ENCODE measurements around the gene WNT7B.
A peak's percentile ranks its signal among the peaks of the same experiment; 100 is the strongest.

The WNT7B gene

GRCh38 chr22:45994491-45995404 lies 17.8 kb upstream of the WNT7B start:
- Histone ChIP-seq H3K27me3 (ENCODE audit: control insufficient read depth, low read length) (no peaks in the 10 kb centered on the region; the same call in 1 of the 2 replicates), H3F3A (ENCODE audit: control insufficient read depth, insufficient read depth) (no peaks in the 10 kb centered on the region), H3K4me3 (ENCODE audit: low read length) (no peak overlapping the region), H4K20me1 (ENCODE audit: control insufficient read depth, insufficient read depth, low read depth, low read length) (no peaks in the 10 kb centered on the region), H3K27ac (ENCODE audit: low read depth, low read length) (no peak overlapping the region), H3K9me2 (replicated peaks; ENCODE audit: control insufficient read depth, low read length) (no peaks in the 10 kb centered on the region), H3K36me3 (ENCODE audit: control insufficient read depth, low read length) (no peaks in the 10 kb centered on the region), H3K4me2 (ENCODE audit: low read length) (no peak overlapping the region), H3K9me3 (ENCODE audit: control insufficient read depth, insufficient read depth, low read length) (no peaks in the 10 kb centered on the region), H3K79me2 (ENCODE audit: control insufficient read depth, low read length) (no peaks in the 10 kb centered on the region), H3K4me1 (ENCODE audit: control insufficient read depth, low read length) (peaks cover 31% of the 10 kb centered on the region)
- TF ChIP-seq EZH2phosphoT487 (IDR thresholded peaks at IDR 0.05; ENCODE audit: borderline replicate concordance, low read length) (no peak), CTCF (IDR thresholded peaks at IDR 0.05; ENCODE audit: low read depth, low read length, poor library complexity, severe bottlenecking) (peak; percentile 95)

GRCh38 chr22:45993841-45994240 lies 16.9 kb upstream of the WNT7B start:
- no peak overlapping the region for H3K4me2 ChIP-seq (ENCODE audit: low read length)
- no peak overlapping the region for H3K27ac ChIP-seq (ENCODE audit: low read depth, low read length)
- no peaks in the 10 kb centered on the region; the same call in 1 of the 2 replicates for H3K27me3 ChIP-seq (ENCODE audit: control insufficient read depth, low read length)
- H3K4me3 ChIP-seq (ENCODE audit: low read length): no peak overlapping the region
- H3F3A ChIP-seq (ENCODE audit: control insufficient read depth, insufficient read depth): no peaks in the 10 kb centered on the region
- no peaks in the 10 kb centered on the region for H4K20me1 ChIP-seq (ENCODE audit: control insufficient read depth, insufficient read depth, low read depth, low read length)
- H3K4me1 ChIP-seq (ENCODE audit: control insufficient read depth, low read length): peaks cover 22% of the 10 kb centered on the region
- no peaks in the 10 kb centered on the region for H3K79me2 ChIP-seq (ENCODE audit: control insufficient read depth, low read length)
- H3K36me3 ChIP-seq (ENCODE audit: control insufficient read depth, low read length): no peaks in the 10 kb centered on the region
- H3K9me2 ChIP-seq (replicated peaks; ENCODE audit: control insufficient read depth, low read length): no peaks in the 10 kb centered on the region
- H3K9me3 ChIP-seq (ENCODE audit: control insufficient read depth, insufficient read depth, low read length): no peaks in the 10 kb centered on the region
- no peak for TF ChIP-seq CTCF (IDR thresholded peaks at IDR 0.05; ENCODE audit: low read depth, low read length, poor library complexity, severe bottlenecking)
- TF ChIP-seq EZH2phosphoT487 (IDR thresholded peaks at IDR 0.05; ENCODE audit: borderline replicate concordance, low read length): no peak

- H3K36me3 ChIP-seq (ENCODE audit: control insufficient read depth, low read length): no peaks in the 10 kb centered on the region
- no peaks in the 10 kb centered on the region for H3K9me2 ChIP-seq (replicated peaks; ENCODE audit: control insufficient read depth, low read length)
- H3K9me3 ChIP-seq (ENCODE audit: control insufficient read depth, insufficient read depth, low read length): no peaks in the 10 kb centered on the region
- no peaks in the 10 kb centered on the region for H3F3A ChIP-seq (ENCODE audit: control insufficient read depth, insufficient read depth)
- H3K27me3 ChIP-seq (ENCODE audit: control insufficient read depth, low read length): no peaks in the 10 kb centered on the region; the same call in 1 of the 2 replicates
- no peaks in the 10 kb centered on the region for H4K20me1 ChIP-seq (ENCODE audit: control insufficient read depth, insufficient read depth, low read depth, low read length)
- no peak overlapping the region for H3K4me3 ChIP-seq (ENCODE audit: low read length)
- H3K4me1 ChIP-seq (ENCODE audit: control insufficient read depth, low read length): peaks cover 20% of the 10 kb centered on the region
- H3K79me2 ChIP-seq (ENCODE audit: control insufficient read depth, low read length): no peaks in the 10 kb centered on the region
- no peak overlapping the region for H3K27ac ChIP-seq (ENCODE audit: low read depth, low read length)
- TF ChIP-seq EZH2phosphoT487 (IDR thresholded peaks at IDR 0.05; ENCODE audit: borderline replicate concordance, low read length) (no peak), CTCF (IDR thresholded peaks at IDR 0.05; ENCODE audit: low read depth, low read length, poor library complexity, severe bottlenecking) (no peak)
- no peak overlapping the region for H3K4me2 ChIP-seq (ENCODE audit: low read length)
These were observed 16.3 kb upstream of the WNT7B start for GRCh38 chr22:45993143-45993692.
